ENCODE results near the gene LGALS8. TPM values are rescaled to one million over a fixed set of nuclear protein-coding genes. Genes with fewer than 3 reads are reported as not detected.

LGALS8 gene
- total RNA-seq, 3 donors from 2014 or later (not counting 1 experiment from before 2014, with no cell fraction given), result 90.5 to 129 (median 114) TPM

- Mint-ChIP-seq H3K4me1 (peaks cover 0 to 8% of the 10 kb centered on the region in 2 donors), H3K27ac (no peak overlapping the region), H3K36me3 (peaks cover 55% of the 10 kb centered on the region), H3K9me3 (no peaks in the 10 kb centered on the region), H3K4me3 (no peak overlapping the region), H3K27me3 (ENCODE audit: low read depth in 2 of 2) (no peaks in the 10 kb centered on the region)
- Histone ChIP-seq H3K4me1 (ENCODE audit: control insufficient read depth, insufficient read depth, low read length) (no peaks in the 10 kb centered on the region), H3K4me3 (ENCODE audit: low read length) (no peak overlapping the region), H3K36me3 (ENCODE audit: control insufficient read depth, insufficient read depth, low read length) (peaks cover 82% of the 10 kb centered on the region), H3K27me3 (ENCODE audit: control insufficient read depth, insufficient read depth, low read length) (no peaks in the 10 kb centered on the region), H3K27ac (ENCODE audit: low read length) (no peak overlapping the region), H3K9me3 (ENCODE audit: control insufficient read depth, insufficient read depth, low read length) (no peaks in the 10 kb centered on the region)
- DNase-seq (no peak), ATAC-seq (no peak)
- no peak for TF ChIP-seq CTCF (IDR thresholded peaks at IDR 0.05)
- intact Hi-C loops (cut with micrococcal nuclease), result no loop called here
- WGBS (ENCODE audit: insufficient coverage), result 97% methylated on average over 6 of the region's 7 CpGs
Measured at GRCh38 chr1:236560213-236560771, 36.5 kb downstream of the LGALS8 start.

GRCh38 chr1:236561976-236562375 lies 38.2 kb downstream of the LGALS8 start:
- no peak overlapping the region for H3K27ac Mint-ChIP-seq
- Histone ChIP-seq H3K27me3 (ENCODE audit: control insufficient read depth, insufficient read depth, low read length) (no peaks in the 10 kb centered on the region), H3K9me3 (ENCODE audit: control insufficient read depth, insufficient read depth, low read length) (no peaks in the 10 kb centered on the region), H3K27ac (ENCODE audit: low read length) (no peak overlapping the region), H3K4me1 (ENCODE audit: control insufficient read depth, insufficient read depth, low read length) (no peaks in the 10 kb centered on the region), H3K4me3 (ENCODE audit: low read length) (no peak overlapping the region), H3K36me3 (ENCODE audit: control insufficient read depth, insufficient read depth, low read length) (peaks cover 83% of the 10 kb centered on the region)
- H3K4me3 Mint-ChIP-seq, result no peak overlapping the region
- H3K4me1 Mint-ChIP-seq, result peaks cover 0 to 10% of the 10 kb centered on the region in 2 donors
- H3K27me3 Mint-ChIP-seq (ENCODE audit: low read depth in 2 of 2), result no peaks in the 10 kb centered on the region
- intact Hi-C loops (cut with micrococcal nuclease), result no loop called here
- ATAC-seq (no peak), DNase-seq (no peak)
- WGBS (ENCODE audit: insufficient coverage), result 88% methylated on average over 2 of the region's 2 CpGs
- H3K9me3 Mint-ChIP-seq, result no peaks in the 10 kb centered on the region
- no peak for TF ChIP-seq CTCF (IDR thresholded peaks at IDR 0.05)
- peaks cover 51% of the 10 kb centered on the region for H3K36me3 Mint-ChIP-seq

- Histone ChIP-seq H3K4me3 (ENCODE audit: low read length) (no peak overlapping the region), H3K9me3 (ENCODE audit: control insufficient read depth, insufficient read depth, low read length) (no peaks in the 10 kb centered on the region), H3K36me3 (ENCODE audit: control insufficient read depth, insufficient read depth, low read length) (peaks cover 73% of the 10 kb centered on the region), H3K27ac (ENCODE audit: low read length) (no peak overlapping the region), H3K4me1 (ENCODE audit: control insufficient read depth, insufficient read depth, low read length) (no peaks in the 10 kb centered on the region), H3K27me3 (ENCODE audit: control insufficient read depth, insufficient read depth, low read length) (no peaks in the 10 kb centered on the region)
- no peak for DNase-seq
- TF ChIP-seq CTCF (IDR thresholded peaks at IDR 0.05), result no peak
- no peak for ATAC-seq
- no peak overlapping the region for H3K4me3 Mint-ChIP-seq
- peaks cover 41% of the 10 kb centered on the region for H3K36me3 Mint-ChIP-seq
- intact Hi-C loops (cut with micrococcal nuclease), result no loop called here
- H3K27me3 Mint-ChIP-seq (ENCODE audit: low read depth in 2 of 2), result no peaks in the 10 kb centered on the region
- H3K27ac Mint-ChIP-seq, result no peak overlapping the region
- 100% methylated on average over 2 of the region's 5 CpGs for WGBS (ENCODE audit: insufficient coverage)
- H3K4me1 Mint-ChIP-seq, result peaks cover 0 to 10% of the 10 kb centered on the region in 2 donors
- no peaks in the 10 kb centered on the region for H3K9me3 Mint-ChIP-seq
Measured at GRCh38 chr1:236565530-236565929, 41.7 kb downstream of the LGALS8 start.

- H3K27me3 ChIP-seq (ENCODE audit: control insufficient read depth, insufficient read depth, low read length), result no peaks in the 10 kb centered on the region
- intact Hi-C loops (cut with micrococcal nuclease), result no loop called here
- H3K27me3 Mint-ChIP-seq (ENCODE audit: low read depth in 2 of 2), result no peaks in the 10 kb centered on the region
- H3K9me3 ChIP-seq (ENCODE audit: control insufficient read depth, insufficient read depth, low read length), result no peaks in the 10 kb centered on the region
- ATAC-seq (no peak), DNase-seq (no peak)
- peaks cover 0 to 10% of the 10 kb centered on the region in 2 donors for H3K4me1 Mint-ChIP-seq
- 100% methylated on average over 1 of the region's 2 CpGs for WGBS (ENCODE audit: insufficient coverage)
- H3K9me3 Mint-ChIP-seq, result no peaks in the 10 kb centered on the region
- TF ChIP-seq CTCF (IDR thresholded peaks at IDR 0.05), result no peak
- no peak overlapping the region for H3K4me3 ChIP-seq (ENCODE audit: low read length)
- no peaks in the 10 kb centered on the region for H3K4me1 ChIP-seq (ENCODE audit: control insufficient read depth, insufficient read depth, low read length)
- H3K36me3 Mint-ChIP-seq, result peaks cover 32% of the 10 kb centered on the region
- H3K27ac Mint-ChIP-seq, result no peak overlapping the region
- H3K36me3 ChIP-seq (ENCODE audit: control insufficient read depth, insufficient read depth, low read length), result peaks cover 86% of the 10 kb centered on the region
- H3K4me3 Mint-ChIP-seq, result no peak overlapping the region
- no peak overlapping the region for H3K27ac ChIP-seq (ENCODE audit: low read length)
Measured at GRCh38 chr1:236568285-236568894, 44.6 kb downstream of the LGALS8 start.

Data from natural killer cell (primary cell).